Measurements from ENCODE around the gene USP33. TPM values are rescaled to one million over a fixed set of nuclear protein-coding genes. Genes with fewer than 3 reads are reported as not detected.

USP33 gene
- total and polyA plus RNA-seq, 2 of the 8 experiments (the other 6 are each of a cell fraction or from before 2014, with no cell fraction given) = 20.0 to 55.5 TPM

DNA sequence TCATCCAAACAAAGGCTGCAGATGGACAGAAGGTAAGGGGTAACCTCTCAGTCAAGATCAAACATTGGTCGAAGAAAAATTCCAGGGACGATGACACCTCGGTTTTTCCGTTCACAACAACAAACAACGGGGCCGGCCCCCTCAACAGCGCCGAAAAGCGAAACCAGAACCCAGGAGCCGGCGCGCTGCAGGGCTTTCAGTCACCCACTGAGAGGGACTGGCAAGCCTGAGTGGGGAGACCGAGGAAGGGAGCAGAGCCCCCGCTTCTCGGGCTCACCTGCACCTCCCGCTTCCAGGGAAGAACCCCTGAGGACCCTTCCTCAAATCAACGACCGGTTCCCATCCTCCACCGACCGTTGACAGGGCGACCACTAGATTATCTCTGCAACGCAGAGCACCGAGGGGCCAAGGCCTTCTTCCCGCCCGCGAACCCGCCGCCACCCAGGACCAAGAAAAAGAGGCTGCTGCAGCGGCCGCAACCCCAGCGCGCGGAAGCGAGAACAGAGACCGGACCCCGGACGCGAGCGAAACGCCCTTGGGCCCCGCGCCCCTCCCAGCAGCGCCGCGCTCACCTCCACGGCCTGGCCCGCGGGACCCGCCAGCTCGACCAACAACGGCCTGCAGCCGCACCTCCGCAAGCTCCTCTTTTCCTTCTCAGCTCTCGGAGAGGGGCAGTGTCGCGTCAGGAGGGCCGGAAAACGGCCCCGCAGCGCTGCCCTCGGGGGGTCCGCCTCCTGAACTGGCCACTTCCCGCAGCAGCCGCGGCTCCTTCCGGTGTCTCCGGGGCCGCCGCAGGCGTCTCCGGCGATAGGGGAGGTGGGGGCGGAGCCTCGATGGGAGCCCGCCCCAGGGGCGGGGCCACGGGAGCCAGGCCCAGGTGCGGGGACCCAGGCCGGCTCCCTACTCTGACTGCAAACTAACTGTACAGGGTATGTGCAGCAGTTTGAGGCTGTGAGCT, at the start of gene USP33 (continued):
- TF ChIP-seq PHF8 (conservative IDR thresholded peaks at IDR 0.05; ENCODE audit: low read depth, low read length) = peak; percentile 82
- peak; percentile 96 for TF ChIP-seq ASH2L (IDR thresholded peaks at IDR 0.05; ENCODE audit: low read length)
- TF ChIP-seq, protein P1, sequence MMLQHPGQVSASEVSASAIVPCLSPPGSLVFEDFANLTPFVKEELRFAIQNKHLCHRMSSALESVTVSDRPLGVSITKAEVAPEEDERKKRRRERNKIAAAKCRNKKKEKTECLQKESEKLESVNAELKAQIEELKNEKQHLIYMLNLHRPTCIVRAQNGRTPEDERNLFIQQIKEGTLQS (IDR thresholded peaks at IDR 0.05; ENCODE audit: insufficient read depth, low read depth, low read length) = no peak
- peak; percentile 38 to 47; a peak in 1 of 4 replicates for TF ChIP-seq SIN3A (conservative IDR thresholded peaks at IDR 0.05 in 1 of 2, IDR thresholded peaks at IDR 0.05 in 1 of 2; ENCODE audit: low read depth in 1 of 2, low read length in 2 of 2)
- peak; percentile 49; the same call in 1 of the 2 replicates for TF ChIP-seq TAF1 (IDR thresholded peaks at IDR 0.05; ENCODE audit: low read depth, low read length)
- no peak for TF ChIP-seq CEBPB (IDR thresholded peaks at IDR 0.05; ENCODE audit: low read depth, low read length)

All from H1 (cell line).